HG03060 (cell line): ENCODE results near the gene CPT1A.

Experiments used
- ATAC-seq: cut with Tn5 transposase; IDR thresholded peaks from one replicate; pipeline ENCODE4 v1.9.1; 2021; ENCODE audit warnings: low read depth, moderate number of reproducible peaks; ENCODE audit not compliant: unreplicated experiment

CPT1A gene

GRCh38 chr11:68804786-68805185 lies 36.9 kb downstream of the CPT1A start:
- ATAC-seq: no peak

- no peak for ATAC-seq
Observed at GRCh38 chr11:68803766-68804165, 38.0 kb downstream of the CPT1A start.

GRCh38 chr11:68798221-68798813 lies 43.4 kb downstream of the CPT1A start:
- no peak for ATAC-seq

- ATAC-seq: no peak
Observed at GRCh38 chr11:68796801-68797200, 44.9 kb downstream of the CPT1A start.

DNA sequence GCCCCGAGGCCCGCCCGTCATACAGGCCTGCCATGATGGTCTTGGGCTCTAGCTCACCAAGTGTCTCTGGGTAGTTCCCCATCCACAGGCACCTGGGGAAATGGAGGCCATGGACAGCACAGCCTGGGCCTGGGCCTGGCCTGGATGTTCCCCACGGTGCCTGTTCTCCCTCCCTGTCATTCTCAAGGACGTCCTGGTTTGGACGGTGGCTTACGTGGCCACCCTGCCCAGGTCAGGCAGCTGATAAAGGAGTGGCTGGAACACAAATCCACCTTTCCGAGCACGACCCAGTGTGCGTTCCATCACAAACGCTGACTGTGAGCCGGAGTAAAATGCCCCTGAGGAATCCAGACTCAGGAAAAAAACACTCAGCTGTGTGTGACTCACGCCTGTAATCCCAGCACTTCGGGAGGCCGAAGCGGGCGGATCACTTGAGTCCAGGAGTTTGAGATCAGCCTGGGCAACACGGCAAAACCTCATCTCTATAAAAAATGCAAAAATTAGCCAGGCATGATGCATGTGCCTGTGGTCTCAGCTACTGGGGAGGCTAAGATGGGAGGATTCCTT lies 49.2 kb downstream of the CPT1A start:
- no peak for ATAC-seq

- ATAC-seq: no peak
Observed at GRCh38 chr11:68784653-68785052, 57.1 kb downstream of the CPT1A start.

- no peak for ATAC-seq
Observed at GRCh38 chr11:68783216-68783821, 58.4 kb downstream of the CPT1A start.

GRCh38 chr11:68782711-68783110 lies 59.0 kb downstream of the CPT1A start:
- ATAC-seq: no peak

- no peak for ATAC-seq
Observed at GRCh38 chr11:68780829-68781228, 60.9 kb downstream of the CPT1A start.

- ATAC-seq: no peak
Observed at GRCh38 chr11:68778205-68778604, 63.5 kb downstream of the CPT1A start.

DNA sequence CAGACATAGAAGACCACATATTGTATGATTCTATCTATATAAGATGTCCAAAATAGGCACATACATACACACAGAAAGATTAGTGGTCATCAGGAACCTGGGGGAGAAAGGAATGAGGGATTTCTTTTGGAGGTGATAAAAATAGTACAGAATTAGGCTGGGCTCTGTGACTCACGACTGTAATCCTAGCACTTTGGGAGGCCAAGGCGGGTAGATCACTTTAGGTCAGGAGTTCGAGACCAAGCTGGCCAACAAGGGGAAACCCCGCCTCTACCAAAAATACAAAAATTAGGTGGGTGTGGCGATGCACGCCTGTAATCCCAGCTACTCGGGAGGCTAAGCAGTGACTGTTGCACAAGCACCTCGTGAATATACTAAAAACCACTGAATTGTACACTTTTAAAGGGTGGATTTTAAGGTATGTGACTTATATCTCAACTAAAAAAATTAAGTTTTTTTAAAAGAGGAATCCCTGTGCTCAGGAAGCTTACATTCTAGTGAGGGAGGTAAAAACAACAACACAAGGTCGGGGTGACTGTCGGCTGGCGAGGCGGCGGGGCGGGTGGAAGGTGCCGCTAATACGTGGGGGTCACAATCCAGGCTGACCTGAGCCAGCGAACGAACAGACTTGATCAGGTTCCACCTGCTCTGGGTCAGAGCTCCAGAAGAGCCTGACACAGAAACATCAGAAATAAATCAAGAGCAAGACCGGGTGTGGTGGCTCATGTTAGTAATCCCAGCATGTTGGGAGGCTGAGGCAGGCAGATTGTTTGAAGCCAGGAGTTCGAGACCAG lies 65.1 kb downstream of the CPT1A start:
- no peak for ATAC-seq

DNA sequence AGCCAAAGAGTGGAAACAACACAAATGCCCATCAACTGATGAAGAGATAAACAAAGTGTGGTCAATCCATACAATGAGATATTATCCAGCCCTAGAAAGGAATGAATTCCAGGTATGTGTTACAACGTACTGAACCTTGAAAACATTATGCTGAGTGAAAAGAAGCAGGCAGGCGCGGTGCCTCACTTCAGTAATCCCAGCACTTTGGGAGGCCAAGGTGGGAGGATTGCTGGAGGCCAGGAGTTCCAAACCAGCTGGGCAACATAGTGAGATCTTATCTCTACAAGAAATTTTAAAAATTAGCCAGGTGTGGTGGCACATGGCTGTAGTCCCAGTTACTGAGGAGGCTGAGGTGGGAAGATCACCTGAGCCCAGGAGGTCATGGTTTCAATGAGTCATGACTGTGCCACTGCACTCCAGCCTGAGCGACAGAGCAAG lies 65.7 kb downstream of the CPT1A start:
- ATAC-seq: no peak

GRCh38 chr11:68774194-68774585 lies 67.5 kb downstream of the CPT1A start:
- ATAC-seq: no peak

GRCh38 chr11:68773521-68774193 lies 68.1 kb downstream of the CPT1A start:
- no peak for ATAC-seq

- no peak for ATAC-seq
Observed at GRCh38 chr11:68772936-68773335, 68.8 kb downstream of the CPT1A start.

DNA sequence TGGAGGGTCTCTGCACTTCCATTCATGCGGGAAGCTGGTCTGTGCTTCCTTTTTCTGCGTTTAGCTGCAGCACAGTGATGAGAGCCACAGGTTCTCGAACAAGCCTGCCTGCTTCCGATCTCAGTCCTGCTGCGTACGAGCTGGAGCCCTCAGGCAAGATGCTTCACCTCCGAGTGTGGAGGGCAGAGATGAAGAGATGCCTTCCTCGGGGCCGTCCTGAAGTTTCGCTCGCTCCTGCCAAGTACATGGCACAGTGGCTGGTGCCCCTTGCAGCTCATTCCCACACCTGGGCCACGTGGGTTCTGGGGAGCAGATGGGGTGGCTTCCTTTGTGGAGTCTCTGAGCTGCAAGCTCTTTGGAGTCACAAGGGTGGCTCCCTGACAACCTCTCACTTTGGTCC lies 70.9 kb downstream of the CPT1A start:
- ATAC-seq: no peak

GRCh38 chr11:68767672-68768071 lies 74.0 kb downstream of the CPT1A start:
- no peak for ATAC-seq

- ATAC-seq: no peak
Observed at GRCh38 chr11:68766786-68767185, 74.9 kb downstream of the CPT1A start.

- ATAC-seq: no peak
Observed at GRCh38 chr11:68764746-68765145, 77.0 kb downstream of the CPT1A start.

- no peak for ATAC-seq
Observed at GRCh38 chr11:68763926-68764657, 77.6 kb downstream of the CPT1A start.
